Measurements from ENCODE around the gene PIAS1.

The PIAS1 gene

DNA sequence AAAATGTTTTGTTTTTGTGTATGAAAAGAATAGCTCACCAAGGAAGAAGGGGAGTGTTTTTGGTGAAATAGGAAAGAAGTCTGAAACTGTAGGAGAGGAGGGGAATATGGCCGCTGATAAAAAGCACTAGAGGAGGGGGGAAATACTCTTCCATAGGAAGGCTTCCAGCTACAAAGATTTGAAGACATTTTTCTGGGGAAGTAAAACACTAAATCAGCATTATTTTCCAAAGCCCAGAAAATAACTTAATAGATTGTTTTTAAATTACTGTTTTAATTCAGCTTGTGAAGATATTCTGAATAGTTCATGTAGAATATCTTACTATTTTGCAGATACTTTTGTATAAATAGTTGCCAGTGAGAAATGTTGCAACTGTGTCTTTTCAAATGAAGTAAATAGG lies 96.1 kb downstream of the PIAS1 start:
- H3K27me3 ChIP-seq (replicated peaks; ENCODE audit: insufficient read depth, low read length) = no peaks in the 10 kb centered on the region
- H2AFZ ChIP-seq (ENCODE audit: low read length) = no peak overlapping the region
- no peaks in the 10 kb centered on the region for H4K20me1 ChIP-seq (ENCODE audit: insufficient read depth, low read length)
- no peak for DNase-seq
- no peak overlapping the region for H3K27ac ChIP-seq (ENCODE audit: low read length)
- peaks cover 26% of the 10 kb centered on the region for H3K79me2 ChIP-seq (ENCODE audit: low read length)
- no peak overlapping the region for H3K4me2 ChIP-seq (ENCODE audit: low read depth, low read length)
- H3K4me3 ChIP-seq (ENCODE audit: low read length) = no peak overlapping the region
- no peaks in the 10 kb centered on the region for H3K9me2 ChIP-seq (replicated peaks; ENCODE audit: insufficient read depth, low read length)
- H3K9ac ChIP-seq (ENCODE audit: low read length) = no peak overlapping the region
- H3K36me3 ChIP-seq (replicated peaks; ENCODE audit: insufficient read depth, low read length) = peaks cover 14% of the 10 kb centered on the region
- TF ChIP-seq CTCF (IDR thresholded peaks at IDR 0.05; ENCODE audit: low read length) = no peak
- TF ChIP-seq EZH2phosphoT487 (IDR thresholded peaks at IDR 0.05; ENCODE audit: low read length) = no peak
- TF ChIP-seq EZH2 (optimal IDR thresholded peaks at IDR 0.05; ENCODE audit: low read depth, low read length) = no peak
- H3K9me3 ChIP-seq (replicated peaks; ENCODE audit: insufficient read depth, low read length) = no peaks in the 10 kb centered on the region
- 0 out of 2 replicates have a peak, but pooled peaks cover 6% of the 10 kb centered on the region for H3K4me1 ChIP-seq (ENCODE audit: low read length)
- H3F3A ChIP-seq (ENCODE audit: insufficient read depth, low read length) = peaks cover 10% of the 10 kb centered on the region; the same call in 1 of the 2 replicates

- H3K4me2 ChIP-seq (ENCODE audit: low read depth, low read length) = no peak overlapping the region
- TF ChIP-seq CTCF (IDR thresholded peaks at IDR 0.05; ENCODE audit: low read length) (no peak), EZH2 (optimal IDR thresholded peaks at IDR 0.05; ENCODE audit: low read depth, low read length) (no peak)
- no peak overlapping the region for H3K27ac ChIP-seq (ENCODE audit: low read length)
- H4K20me1 ChIP-seq (ENCODE audit: insufficient read depth, low read length) = no peaks in the 10 kb centered on the region
- H2AFZ ChIP-seq (ENCODE audit: low read length) = no peak overlapping the region
- no peak overlapping the region for H3K9ac ChIP-seq (ENCODE audit: low read length)
- H3K27me3 ChIP-seq (replicated peaks; ENCODE audit: insufficient read depth, low read length) = no peaks in the 10 kb centered on the region
- peaks cover 13% of the 10 kb centered on the region for H3K36me3 ChIP-seq (replicated peaks; ENCODE audit: insufficient read depth, low read length)
- H3F3A ChIP-seq (ENCODE audit: insufficient read depth, low read length) = peaks cover 10% of the 10 kb centered on the region; the same call in 1 of the 2 replicates
- peaks cover 27% of the 10 kb centered on the region for H3K79me2 ChIP-seq (ENCODE audit: low read length)
- no peaks in the 10 kb centered on the region for H3K9me2 ChIP-seq (replicated peaks; ENCODE audit: insufficient read depth, low read length)
- H3K4me1 ChIP-seq (ENCODE audit: low read length) = peaks cover 9% of the 10 kb centered on the region; the same call in 1 of the 2 replicates
- DNase-seq = no peak
- H3K4me3 ChIP-seq (ENCODE audit: low read length) = no peak overlapping the region
- H3K9me3 ChIP-seq (replicated peaks; ENCODE audit: insufficient read depth, low read length) = no peaks in the 10 kb centered on the region
Measured at GRCh38 chr15:68151277-68151676, 97.2 kb downstream of the PIAS1 start.

- no peaks in the 10 kb centered on the region for H3K9me2 ChIP-seq (replicated peaks; ENCODE audit: insufficient read depth, low read length)
- no peak overlapping the region for H3K4me3 ChIP-seq (ENCODE audit: low read length)
- DNase-seq = no peak
- peaks cover 10% of the 10 kb centered on the region; the same call in 1 of the 2 replicates for H3F3A ChIP-seq (ENCODE audit: insufficient read depth, low read length)
- peaks cover 17% of the 10 kb centered on the region for H3K4me1 ChIP-seq (ENCODE audit: low read length)
- TF ChIP-seq CTCF (IDR thresholded peaks at IDR 0.05; ENCODE audit: low read length) (no peak), EZH2phosphoT487 (IDR thresholded peaks at IDR 0.05; ENCODE audit: low read length) (no peak), EZH2 (optimal IDR thresholded peaks at IDR 0.05; ENCODE audit: low read depth, low read length) (no peak)
- no peak overlapping the region for H3K9ac ChIP-seq (ENCODE audit: low read length)
- H4K20me1 ChIP-seq (ENCODE audit: insufficient read depth, low read length) = no peaks in the 10 kb centered on the region
- H3K4me2 ChIP-seq (ENCODE audit: low read depth, low read length) = no peak overlapping the region
- H3K36me3 ChIP-seq (replicated peaks; ENCODE audit: insufficient read depth, low read length) = peaks cover 4% of the 10 kb centered on the region; the same call in 1 of the 2 replicates
- H3K27ac ChIP-seq (ENCODE audit: low read length) = no peak overlapping the region
- no peaks in the 10 kb centered on the region for H3K9me3 ChIP-seq (replicated peaks; ENCODE audit: insufficient read depth, low read length)
- H3K79me2 ChIP-seq (ENCODE audit: low read length) = peaks cover 25% of the 10 kb centered on the region
- H3K27me3 ChIP-seq (replicated peaks; ENCODE audit: insufficient read depth, low read length) = no peaks in the 10 kb centered on the region
- H2AFZ ChIP-seq (ENCODE audit: low read length) = no peak overlapping the region
Measured at GRCh38 chr15:68152342-68152741, 98.2 kb downstream of the PIAS1 start.
